Esophagus squamous epithelium (tissue), 5 donors: ENCODE results near the gene FKBP1B. TPM values are rescaled to one million over a fixed set of nuclear protein-coding genes. Genes with fewer than 3 reads are reported as not detected.

ENCODE experiments used
- DNase-seq: peaks from one replicate; lab custom pipeline; 2025; lab: John Stamatoyannopoulos, UW
- H3K27ac ChIP-seq, 4 donors: fragments of 200-600 bp; sonication (generic); one replicate each; pipeline ENCODE4 v1.5.1; 2016 to 2019; ENCODE audit warnings: mild to moderate bottlenecking in 1 of 4
- H3K27me3 ChIP-seq, 4 donors: fragments of 200-600 bp; sonication (generic); 1 replicate in 3 of 4; 2 replicates in 1 of 4; pipeline versions ENCODE4 v1.5.1 to v1.6.0; 2017 to 2021; ENCODE audit warnings: antibody characterized with exemption in 1 of 4
- H3K36me3 ChIP-seq, 3 donors: fragments of 200-600 bp; sonication (generic); one replicate each; pipeline ENCODE4 v1.5.1; 2016 to 2019
- H3K4me1 ChIP-seq, 3 donors: fragments of 200-600 bp; sonication (generic); one replicate each; pipeline ENCODE4 v1.5.1; 2017 to 2019
- H3K4me3 ChIP-seq, 4 donors: fragments of 200-600 bp; sonication (generic); 1 replicate in 3 of 4; 2 replicates in 1 of 4; pipeline ENCODE4 v1.5.1; 2016 to 2019; ENCODE audit warnings: mild to moderate bottlenecking in 2 of 4, moderate library complexity in 1 of 4
- H3K9me3 ChIP-seq, 3 donors: fragments of 200-600 bp; sonication (generic); one replicate each; pipeline ENCODE4 v1.5.1; 2016 to 2019
- POLR2A ChIP-seq, 4 donors: fragments of 450-650 bp; IDR thresholded peaks; one replicate each; pipeline ENCODE4 v1.6.1; 2017; ENCODE audit warnings: antibody characterized with exemption in 4 of 4, mild to moderate bottlenecking in 4 of 4, moderate library complexity in 3 of 4
- WGBS, 2 donors: methylation state at CpG; one replicate each; pipeline ENCODE4 v1.1.5; 2018; 5-methylcytosine and 5-hydroxymethylcytosine counted together
- intact Hi-C: fragments of 100-400 bp; cut with DNase I; formaldehyde crosslinking; loops from one replicate; pipeline ENCODE4 v1.15.0; 2022
- total RNA-seq, 4 donors: library from RNA; depleted of rRNA; stranded (reverse); fragments of >200 nt; gene quantifications; one replicate each; pipeline ENCODE4 v1.1.0, GENCODE V29; 2016
- TF ChIP-seq, protein P1 (sequence below), 6 experiments: fragments of 450-650 bp in 4 of 6; fragments of 200-600 bp in 2 of 6; sonication (generic) in 2 of 6; IDR thresholded peaks; one replicate each; pipeline ENCODE4 v1.5.1; 2016 to 2019; ENCODE audit warnings: antibody characterized with exemption in 6 of 6, mild to moderate bottlenecking in 4 of 6, moderate library complexity in 4 of 6
- donor health status: DM: yes; HTN: yes; CAD: no.

FKBP1B gene
- total RNA-seq, 4 donors from 2014 or later, result 4.5 to 12.1 (median 8.3) TPM

DNA sequence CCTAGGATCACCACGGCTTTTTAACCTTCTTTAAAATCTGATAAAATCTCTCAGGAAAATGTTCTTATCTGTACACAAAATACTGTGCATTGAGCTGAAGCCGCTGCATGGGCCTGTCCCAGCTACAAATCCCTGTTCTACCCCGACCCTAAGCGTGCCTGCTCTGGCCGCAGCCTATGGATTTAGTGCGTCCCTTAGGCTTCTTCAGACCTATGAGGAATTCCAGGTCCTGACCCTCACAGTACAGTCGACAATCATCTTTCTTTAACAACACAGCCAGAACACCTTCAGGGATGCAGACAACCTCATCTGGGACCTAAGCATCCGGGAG is 1.9 kb upstream of the FKBP1B start:
- no peak for TF ChIP-seq POLR2A (IDR thresholded peaks at IDR 0.05)
- TF ChIP-seq, protein P1, sequence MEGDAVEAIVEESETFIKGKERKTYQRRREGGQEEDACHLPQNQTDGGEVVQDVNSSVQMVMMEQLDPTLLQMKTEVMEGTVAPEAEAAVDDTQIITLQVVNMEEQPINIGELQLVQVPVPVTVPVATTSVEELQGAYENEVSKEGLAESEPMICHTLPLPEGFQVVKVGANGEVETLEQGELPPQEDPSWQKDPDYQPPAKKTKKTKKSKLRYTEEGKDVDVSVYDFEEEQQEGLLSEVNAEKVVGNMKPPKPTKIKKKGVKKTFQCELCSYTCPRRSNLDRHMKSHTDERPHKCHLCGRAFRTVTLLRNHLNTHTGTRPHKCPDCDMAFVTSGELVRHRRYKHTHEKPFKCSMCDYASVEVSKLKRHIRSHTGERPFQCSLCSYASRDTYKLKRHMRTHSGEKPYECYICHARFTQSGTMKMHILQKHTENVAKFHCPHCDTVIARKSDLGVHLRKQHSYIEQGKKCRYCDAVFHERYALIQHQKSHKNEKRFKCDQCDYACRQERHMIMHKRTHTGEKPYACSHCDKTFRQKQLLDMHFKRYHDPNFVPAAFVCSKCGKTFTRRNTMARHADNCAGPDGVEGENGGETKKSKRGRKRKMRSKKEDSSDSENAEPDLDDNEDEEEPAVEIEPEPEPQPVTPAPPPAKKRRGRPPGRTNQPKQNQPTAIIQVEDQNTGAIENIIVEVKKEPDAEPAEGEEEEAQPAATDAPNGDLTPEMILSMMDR (IDR thresholded peaks at IDR 0.05), result no peak
- Histone ChIP-seq H3K4me1 (peaks cover 8 to 52% (median 11%) of the 10 kb centered on the region in 3 donors), H3K27ac (peak overlapping the region in 1 of 4 donors; percentile 29), H3K36me3 (no peaks in the 10 kb centered on the region), H3K9me3 (no peaks in the 10 kb centered on the region), H3K27me3 (no peaks in the 10 kb centered on the region), H3K4me3 (peak overlapping the region in 3 of 4 donors; percentile 67 to 82 (median 81))
- intact Hi-C loops, result no loop called here
- WGBS, 2 donors, result 31 to 39% methylated on average over 3 to 8 of the region's 8 CpGs
- no peak for DNase-seq

DNA sequence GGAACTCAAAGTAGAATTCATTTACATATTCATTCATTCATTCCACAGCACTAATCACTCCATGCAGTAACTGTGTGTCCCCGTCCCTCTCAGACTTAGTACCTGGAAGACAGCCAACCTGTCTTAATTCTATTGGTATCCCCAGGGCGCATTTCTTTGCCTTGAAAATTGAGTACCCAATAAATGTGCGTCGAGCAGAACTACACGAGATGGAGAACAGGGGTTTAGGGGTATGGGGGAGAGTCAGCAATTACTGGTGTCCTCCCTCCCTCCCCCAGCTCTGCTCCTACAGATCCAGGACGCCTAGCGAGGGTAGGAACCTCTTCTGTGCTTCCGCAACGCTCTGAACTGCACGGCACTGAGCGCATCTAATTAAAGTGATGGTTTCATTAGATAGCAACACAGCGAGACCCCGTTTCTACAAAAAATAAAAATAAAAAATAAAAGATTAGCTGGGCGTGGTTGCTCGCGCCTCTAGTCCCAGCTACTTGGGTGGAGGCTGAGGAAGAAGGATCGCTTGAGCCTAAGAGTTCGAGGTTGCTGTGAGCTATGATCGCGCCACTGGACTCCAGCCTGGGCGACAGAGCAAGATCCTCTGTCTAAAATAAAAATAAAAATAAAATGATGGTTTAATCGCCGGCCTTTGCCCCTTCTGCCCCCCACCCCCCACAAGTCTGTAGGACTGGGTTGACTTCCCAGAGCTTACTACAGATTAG is 614 bp upstream of the FKBP1B start:
- no peaks in the 10 kb centered on the region for H3K36me3 ChIP-seq
- TF ChIP-seq, protein P1 (IDR thresholded peaks at IDR 0.05), result no peak
- TF ChIP-seq POLR2A (IDR thresholded peaks at IDR 0.05), result no peak
- no peaks in the 10 kb centered on the region for H3K9me3 ChIP-seq
- peak overlapping the region in 1 of 4 donors; percentile 66 for H3K27ac ChIP-seq
- H3K4me1 ChIP-seq, result peaks cover 8 to 52% (median 11%) of the 10 kb centered on the region in 3 donors
- no peak for DNase-seq
- H3K4me3 ChIP-seq, result peak overlapping the region; percentile 69 to 83 (median 75)
- 13 to 31% methylated on average over 22 to 23 of the region's 23 CpGs for WGBS, 2 donors
- intact Hi-C loops, result no loop called here
- H3K27me3 ChIP-seq, result no peaks in the 10 kb centered on the region

DNA sequence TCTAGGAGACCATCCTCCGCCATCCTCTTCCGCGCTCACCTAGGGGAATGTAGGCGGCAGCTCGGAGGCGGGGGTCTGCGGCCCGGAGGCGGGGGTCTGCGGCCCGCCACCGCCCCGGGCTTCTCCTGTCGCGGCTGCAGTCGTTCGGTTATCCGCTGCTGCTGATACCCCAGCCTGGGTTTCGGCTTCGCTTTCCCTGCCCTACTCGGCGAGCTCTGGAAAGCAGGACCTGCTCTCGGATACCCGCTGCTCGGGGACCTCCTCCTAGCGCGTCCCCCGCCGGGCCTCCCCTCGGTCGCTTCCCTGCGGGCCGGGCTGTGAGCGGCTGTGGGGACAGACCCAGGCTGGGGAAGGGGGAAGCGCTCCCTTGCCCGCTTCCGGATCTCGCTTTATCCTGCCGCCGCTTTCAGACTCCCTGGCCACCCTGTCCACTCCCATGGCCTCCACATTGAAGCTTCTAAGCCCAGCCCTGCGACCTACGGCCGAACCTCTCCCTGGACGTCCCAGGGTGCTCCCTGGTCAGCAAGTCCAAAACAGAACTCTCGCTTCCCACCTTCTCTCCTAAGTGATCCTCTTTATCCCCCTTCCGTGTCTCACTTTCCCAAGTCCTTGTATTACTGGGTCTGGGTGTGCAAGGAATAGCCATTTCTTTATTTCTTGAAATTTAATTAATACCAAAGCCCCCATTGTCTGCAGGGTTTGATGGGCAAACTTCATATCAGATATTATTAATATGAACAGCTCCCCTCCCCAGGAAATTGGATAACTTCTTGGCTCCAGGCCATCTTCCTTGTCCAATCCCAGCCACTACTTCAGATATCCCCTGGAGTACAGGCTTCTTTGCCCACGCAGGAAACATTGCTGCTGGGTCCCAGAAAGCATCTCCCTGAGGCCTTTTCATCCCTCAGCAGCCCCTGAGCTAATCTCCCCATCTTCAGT is 769 bp downstream of the FKBP1B start:
- Histone ChIP-seq H3K27ac (peak overlapping the region; percentile 59 to 79 (median 68)), H3K4me3 (peak overlapping the region; percentile 69 to 83 (median 75)), H3K4me1 (peaks cover 8 to 48% (median 11%) of the 10 kb centered on the region in 3 donors), H3K27me3 (no peaks in the 10 kb centered on the region), H3K9me3 (no peaks in the 10 kb centered on the region), H3K36me3 (no peaks in the 10 kb centered on the region)
- no peak for TF ChIP-seq POLR2A (IDR thresholded peaks at IDR 0.05)
- TF ChIP-seq, protein P1 (IDR thresholded peaks at IDR 0.05), result no peak
- DNase-seq, result no peak
- intact Hi-C loops, result no loop called here
- 7 to 35% methylated on average over 9 to 24 of the region's 47 CpGs for WGBS, 2 donors

GRCh38 chr2:24051833-24052232 is 2.3 kb downstream of the FKBP1B start:
- Histone ChIP-seq H3K27me3 (no peaks in the 10 kb centered on the region), H3K9me3 (no peaks in the 10 kb centered on the region), H3K36me3 (no peaks in the 10 kb centered on the region), H3K27ac (no peak overlapping the region), H3K4me1 (peaks cover under 1 to 32% (median 11%) of the 10 kb centered on the region in 3 donors), H3K4me3 (no peak overlapping the region)
- intact Hi-C loops, result no loop called here
- DNase-seq, result no peak
- WGBS, 2 donors, result 74 to 83% methylated on average over 8 of the region's 8 CpGs
- no peak for TF ChIP-seq POLR2A (IDR thresholded peaks at IDR 0.05)
- TF ChIP-seq, protein P1 (IDR thresholded peaks at IDR 0.05), result no peak

DNA sequence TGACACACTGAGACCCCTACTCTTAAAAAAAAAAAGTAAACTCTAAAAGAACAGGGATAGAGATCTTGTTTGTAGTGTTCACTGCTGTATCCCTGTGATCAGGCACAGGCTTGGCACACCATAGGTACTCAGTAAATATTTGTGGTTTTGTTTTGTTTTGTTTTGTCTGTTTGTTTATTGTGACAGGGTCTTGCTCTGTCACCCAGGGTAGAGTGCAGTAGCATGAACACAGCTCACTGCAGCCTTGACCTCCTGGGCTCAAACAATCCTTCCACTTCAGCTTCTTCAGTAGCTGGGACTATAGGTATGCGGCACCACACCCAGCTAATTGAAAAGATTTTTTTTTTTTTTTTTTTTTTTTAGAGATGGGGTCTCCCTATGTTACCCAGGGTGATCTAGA is 3.4 kb downstream of the FKBP1B start:
- H3K36me3 ChIP-seq, result no peaks in the 10 kb centered on the region
- H3K4me3 ChIP-seq, result no peak overlapping the region
- H3K9me3 ChIP-seq, result no peaks in the 10 kb centered on the region
- no peaks in the 10 kb centered on the region for H3K27me3 ChIP-seq
- intact Hi-C loops, result no loop called here
- WGBS, 2 donors, result 89 to 100% methylated on average over 1 of the region's 1 CpG
- TF ChIP-seq POLR2A (IDR thresholded peaks at IDR 0.05), result no peak
- TF ChIP-seq, protein P1 (IDR thresholded peaks at IDR 0.05), result no peak
- no peak for DNase-seq
- no peak overlapping the region for H3K27ac ChIP-seq
- H3K4me1 ChIP-seq, result peaks cover 0 to 25% (median 9%) of the 10 kb centered on the region in 3 donors
